C4-2B (cell line): ENCODE measurements around the gene SLC39A1.

Experiments
- CTCF ChIP-seq: fragments of 450-650 bp; conservative IDR thresholded peaks from 2 replicates; pipeline ENCODE4 v1.5.1; 2017; ENCODE audit warnings: mild to moderate bottlenecking
- ZFX ChIP-seq: fragments of 450-650 bp; IDR thresholded peaks from 2 replicates; pipeline ENCODE4 v1.6.1; 2017

DNA sequence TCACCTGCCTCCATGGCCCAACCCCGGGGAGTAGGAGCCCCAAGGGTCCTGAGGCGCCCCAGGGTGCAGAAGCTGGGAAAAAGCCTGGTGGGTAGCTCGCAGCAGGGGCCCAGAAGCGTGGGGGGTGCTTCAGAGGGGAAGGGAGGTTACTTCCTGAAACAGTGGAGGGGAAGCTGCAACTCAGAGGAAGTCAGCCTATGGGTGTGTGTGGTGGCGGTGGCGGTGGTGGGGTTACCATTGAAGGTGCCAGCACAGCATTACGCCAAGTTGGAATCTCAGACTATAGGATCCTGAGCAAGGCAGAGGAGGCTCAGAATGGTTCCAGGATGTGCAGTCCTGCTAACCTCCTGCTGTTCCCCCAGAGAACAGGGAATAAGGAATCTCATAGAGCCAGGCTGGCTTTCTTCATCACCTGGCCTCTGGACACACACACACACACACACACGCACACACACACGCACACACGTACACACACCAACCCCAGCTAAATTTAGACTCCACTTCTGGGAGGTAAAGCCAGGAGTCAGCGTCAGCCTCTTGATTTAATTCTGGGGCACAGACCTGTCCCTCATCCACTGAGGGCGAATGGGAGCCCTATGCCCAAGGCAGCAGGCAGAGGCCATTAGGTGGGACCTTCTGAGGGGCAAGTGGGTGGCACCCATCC lies 18.1 kb downstream of the SLC39A1 start:
- no peak for TF ChIP-seq CTCF
- no peak for TF ChIP-seq ZFX
